Astrocyte (in vitro differentiated cells and primary cell): ENCODE measurements around the gene HSPBP1.

ENCODE experiments used
- CTCF ChIP-seq: IDR thresholded peaks from 2 replicates; pipeline ENCODE4 v1.5.1; 2011; ENCODE audit warnings: low read depth, mild to moderate bottlenecking, inconsistent platforms, low read length, moderate library complexity; ENCODE audit not compliant: insufficient read depth
- EZH2 ChIP-seq: IDR thresholded peaks from 2 replicates; pipeline ENCODE4 v1.6.1; 2012; ENCODE audit warnings: mild to moderate bottlenecking, low read length, inconsistent platforms; ENCODE audit not compliant: insufficient read depth

GRCh38 chr19:55299991-55300390 lies 20.1 kb upstream of the HSPBP1 start:
- TF ChIP-seq CTCF (no peak), EZH2 (no peak)
